Mesodermal cell (in vitro differentiated cells): ENCODE data around the gene TMOD2.

ENCODE experiments used
- H3K27ac ChIP-seq: 2 replicates; pipeline ENCODE4 v1.7.0; 2013; ENCODE audit warnings: mild to moderate bottlenecking, low read depth, low read length, moderate library complexity; ENCODE audit not compliant: severe bottlenecking
- H3K36me3 ChIP-seq: 2 replicates; pipeline ENCODE4 v1.7.1; 2013; ENCODE audit warnings: mild to moderate bottlenecking, low read length, moderate library complexity; ENCODE audit not compliant: control insufficient read depth, insufficient read depth
- H3K4me1 ChIP-seq: one replicate; pipeline ENCODE4 v1.7.1; 2013; ENCODE audit warnings: mild to moderate bottlenecking, low read length; ENCODE audit not compliant: insufficient read depth, control insufficient read depth, poor library complexity, severe bottlenecking
- H3K4me3 ChIP-seq: 2 replicates; pipeline ENCODE4 v1.7.0; 2013; ENCODE audit warnings: low read length, control low read depth, mild to moderate bottlenecking; ENCODE audit not compliant: insufficient read depth, poor library complexity, severe bottlenecking; ENCODE audit errors: extremely low read depth
- H3K9me3 ChIP-seq: 2 replicates; pipeline ENCODE4 v1.7.1; 2013; ENCODE audit warnings: mild to moderate bottlenecking, low read length, moderate library complexity; ENCODE audit not compliant: control insufficient read depth
- WGBS, 2 experiments: methylation state at CpG; one replicate each; pipeline ENCODE4 v1.1.5; 2013; ENCODE audit warnings: missing lambda C conversion rate in 2 of 2; ENCODE audit not compliant: insufficient coverage in 2 of 2; 5-methylcytosine and 5-hydroxymethylcytosine counted together

Gene TMOD2

DNA sequence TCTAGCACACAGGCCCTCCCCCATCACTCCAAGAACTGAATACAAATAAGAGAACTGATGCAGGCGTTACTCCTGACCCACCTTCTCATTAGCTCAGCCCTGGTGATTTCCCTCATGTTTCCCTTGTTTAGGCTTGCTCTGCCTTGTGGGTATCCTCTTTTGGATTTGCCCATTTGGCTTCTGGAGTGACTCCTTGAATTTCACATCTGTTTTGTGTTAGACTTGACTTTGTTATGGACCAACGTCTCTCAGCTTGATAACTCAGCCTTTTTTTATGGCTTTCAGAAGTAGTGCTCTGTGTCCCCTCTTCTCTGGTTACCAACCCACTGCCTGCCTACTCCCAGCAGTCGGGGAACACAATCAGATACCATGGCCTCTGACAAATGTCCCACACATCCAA lies 66.8 kb downstream of the TMOD2 start:
- 82 to 84% methylated on average over 2 of the region's 3 CpGs for WGBS, 2 experiments
- Histone ChIP-seq H3K9me3 (peaks cover 9% of the 10 kb centered on the region), H3K4me3 (no peak overlapping the region), H3K4me1 (no peaks in the 10 kb centered on the region), H3K36me3 (no peaks in the 10 kb centered on the region), H3K27ac (no peak overlapping the region)

GRCh38 chr15:51825698-51826097 lies 74.3 kb downstream of the TMOD2 start:
- Histone ChIP-seq H3K4me3 (no peak overlapping the region), H3K36me3 (no peaks in the 10 kb centered on the region), H3K27ac (no peak overlapping the region), H3K4me1 (no peaks in the 10 kb centered on the region), H3K9me3 (peaks cover 9% of the 10 kb centered on the region)
- 100% methylated on average over 1 to 2 of the region's 3 CpGs for WGBS, 2 experiments

- Histone ChIP-seq H3K4me1 (no peaks in the 10 kb centered on the region), H3K4me3 (peak overlapping the region; percentile 84), H3K9me3 (no peaks in the 10 kb centered on the region), H3K36me3 (no peaks in the 10 kb centered on the region), H3K27ac (no peak overlapping the region)
- WGBS, 2 experiments = 86 to 94% methylated on average over 6 to 9 of the region's 9 CpGs
These were observed 77.4 kb downstream of the TMOD2 start for GRCh38 chr15:51828621-51829375.

DNA sequence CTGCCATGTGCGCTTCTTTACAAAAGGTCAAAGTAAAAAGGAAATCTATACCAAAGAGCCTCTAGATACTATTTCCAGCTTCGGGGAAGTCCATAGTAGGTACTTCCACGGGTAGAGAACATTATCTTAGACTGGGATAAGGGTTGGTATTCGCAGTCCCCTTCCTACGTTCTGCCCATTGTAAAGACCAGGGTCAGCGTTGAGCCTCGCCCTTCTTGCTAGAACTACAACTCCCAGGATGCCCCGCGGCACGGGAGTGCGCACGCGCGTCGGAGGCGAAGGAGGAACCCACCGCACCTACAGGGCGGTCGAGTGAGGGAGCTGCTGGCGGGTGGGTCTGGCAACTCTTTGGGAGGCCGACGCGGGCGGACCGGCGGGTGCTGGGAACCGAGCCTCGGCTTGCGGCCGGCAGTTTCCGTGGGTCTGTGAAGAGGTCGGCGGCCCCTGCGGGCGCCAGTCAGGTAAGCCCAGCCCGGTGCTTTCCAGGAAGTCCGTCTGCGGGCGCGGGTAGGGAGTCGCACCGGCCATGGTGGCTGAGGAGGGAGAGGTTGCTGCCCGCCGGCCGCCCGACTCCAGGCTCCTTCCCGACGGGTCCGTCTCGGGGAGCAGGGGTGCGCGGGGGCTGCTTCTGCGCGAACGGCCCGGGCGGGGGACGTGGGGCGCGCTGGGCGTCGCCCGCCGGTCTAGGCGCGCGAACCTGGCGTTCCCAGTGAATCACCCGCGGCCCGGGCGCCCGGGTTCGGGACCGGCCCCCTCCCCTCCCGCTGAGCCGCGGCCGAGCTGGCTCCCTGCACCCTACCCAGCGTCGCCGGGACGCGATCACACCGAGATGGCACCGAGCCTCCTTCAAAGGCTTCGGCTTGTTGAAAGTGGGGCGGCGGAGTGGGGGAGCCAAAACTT lies 78.2 kb downstream of the TMOD2 start, which contains the start of gene TMOD3:
Gene TMOD3 (plus strand): TSS at position 278 of the 900 bp plus-strand sequence. CDS start 33,232 bp downstream, outside the sequence.
- H3K36me3 ChIP-seq = no peaks in the 10 kb centered on the region
- no peaks in the 10 kb centered on the region for H3K9me3 ChIP-seq
- peak within 1 kb of the TSS; percentile 84 for H3K4me3 ChIP-seq
- WGBS, 2 experiments = 0 to 2% methylated on average over 47 to 65 of the region's 89 CpGs
- H3K27ac ChIP-seq = peak within 1 kb of the TSS; percentile 68
- no peaks in the 10 kb centered on the region for H3K4me1 ChIP-seq

GRCh38 chr15:51830276-51830806 lies 78.9 kb downstream of the TMOD2 start:
- WGBS, 2 experiments = 0 to 17% methylated on average over 1 to 6 of the region's 8 CpGs
- Histone ChIP-seq H3K9me3 (no peaks in the 10 kb centered on the region), H3K36me3 (no peaks in the 10 kb centered on the region), H3K4me1 (no peaks in the 10 kb centered on the region), H3K27ac (peak overlapping the region; percentile 68), H3K4me3 (peak overlapping the region; percentile 84)

GRCh38 chr15:51833772-51834171 lies 82.4 kb downstream of the TMOD2 start:
- no peak overlapping the region for H3K4me3 ChIP-seq
- no peaks in the 10 kb centered on the region for H3K36me3 ChIP-seq
- no peak overlapping the region for H3K27ac ChIP-seq
- WGBS, 2 experiments = 100% methylated on average over 1 of the region's 1 CpG; no CpG with 5 or more reads in 1 of the 2 experiments
- no peaks in the 10 kb centered on the region for H3K9me3 ChIP-seq
- H3K4me1 ChIP-seq = peaks cover 8% of the 10 kb centered on the region

GRCh38 chr15:51837792-51838251 lies 86.4 kb downstream of the TMOD2 start:
- H3K9me3 ChIP-seq = no peaks in the 10 kb centered on the region
- no peak overlapping the region for H3K27ac ChIP-seq
- no peaks in the 10 kb centered on the region for H3K36me3 ChIP-seq
- H3K4me3 ChIP-seq = no peak overlapping the region
- WGBS, 2 experiments = 60 to 80% methylated on average over 1 to 4 of the region's 4 CpGs
- peaks cover 11% of the 10 kb centered on the region for H3K4me1 ChIP-seq

GRCh38 chr15:51838270-51838669 lies 86.9 kb downstream of the TMOD2 start:
- Histone ChIP-seq H3K4me3 (no peak overlapping the region), H3K36me3 (no peaks in the 10 kb centered on the region), H3K27ac (no peak overlapping the region), H3K9me3 (no peaks in the 10 kb centered on the region), H3K4me1 (peaks cover 15% of the 10 kb centered on the region)
- 86 to 100% methylated on average over 1 of the region's 2 CpGs for WGBS, 2 experiments

DNA sequence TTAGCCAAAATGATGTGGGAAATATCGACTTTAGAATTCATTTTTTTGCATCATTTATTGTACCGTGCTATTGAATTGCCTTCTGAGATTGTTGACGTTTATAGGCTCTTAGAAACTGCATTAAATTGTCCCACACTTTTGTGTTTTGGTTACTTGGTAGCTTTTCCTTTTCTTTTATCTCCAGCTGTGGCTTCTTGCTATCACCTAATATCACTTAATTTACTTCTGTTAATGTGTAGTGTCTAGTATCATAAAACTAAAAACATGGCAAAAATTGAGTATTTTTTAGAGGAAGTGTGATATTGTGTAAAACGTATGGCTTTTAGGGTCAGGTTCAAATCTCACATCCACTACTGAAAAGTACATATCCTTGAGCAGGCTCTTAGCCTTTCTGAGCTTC lies 89.3 kb downstream of the TMOD2 start:
- H3K4me3 ChIP-seq = no peak overlapping the region
- H3K36me3 ChIP-seq = no peaks in the 10 kb centered on the region
- peaks cover 23% of the 10 kb centered on the region for H3K4me1 ChIP-seq
- no peaks in the 10 kb centered on the region for H3K9me3 ChIP-seq
- no peak overlapping the region for H3K27ac ChIP-seq
- WGBS, 2 experiments = 94 to 100% methylated on average over 2 to 3 of the region's 4 CpGs

DNA sequence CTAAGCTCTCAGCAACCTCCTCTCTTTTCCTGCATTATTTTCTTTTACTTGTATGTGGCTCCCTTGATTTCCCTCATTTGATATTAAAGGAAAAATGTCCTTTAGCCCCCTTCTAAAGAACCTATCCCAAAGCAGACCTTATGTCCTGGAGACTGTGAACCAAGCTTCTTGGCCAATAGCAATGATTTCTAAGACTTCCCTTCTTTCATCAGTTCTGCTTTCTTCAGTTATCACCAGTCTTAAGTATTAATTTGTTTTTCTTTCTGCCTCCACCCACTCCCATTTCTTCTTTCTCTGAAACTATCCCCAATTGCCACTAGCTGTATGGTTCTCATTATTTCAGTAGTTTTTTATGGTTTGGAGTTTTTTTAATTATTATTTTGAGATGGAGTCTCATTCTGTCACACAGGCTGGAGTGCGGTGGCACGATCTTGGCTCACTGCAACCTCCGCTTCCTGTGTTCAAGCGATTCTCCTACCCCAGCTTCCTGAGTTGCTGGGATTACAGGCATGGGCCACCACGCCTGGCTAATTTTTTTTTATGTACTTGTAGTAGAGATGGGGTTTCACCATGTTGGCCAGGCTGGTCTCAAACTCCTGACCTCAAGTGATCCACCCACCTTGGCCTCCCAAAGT lies 90.1 kb downstream of the TMOD2 start:
- H3K36me3 ChIP-seq = no peaks in the 10 kb centered on the region
- no peak overlapping the region for H3K4me3 ChIP-seq
- no peaks in the 10 kb centered on the region for H3K9me3 ChIP-seq
- peaks cover 31% of the 10 kb centered on the region for H3K4me1 ChIP-seq
- WGBS, 2 experiments = 90 to 97% methylated on average over 4 of the region's 5 CpGs
- H3K27ac ChIP-seq = no peak overlapping the region
